ENCODE results near the gene CCM2.

The CCM2 gene

DNA sequence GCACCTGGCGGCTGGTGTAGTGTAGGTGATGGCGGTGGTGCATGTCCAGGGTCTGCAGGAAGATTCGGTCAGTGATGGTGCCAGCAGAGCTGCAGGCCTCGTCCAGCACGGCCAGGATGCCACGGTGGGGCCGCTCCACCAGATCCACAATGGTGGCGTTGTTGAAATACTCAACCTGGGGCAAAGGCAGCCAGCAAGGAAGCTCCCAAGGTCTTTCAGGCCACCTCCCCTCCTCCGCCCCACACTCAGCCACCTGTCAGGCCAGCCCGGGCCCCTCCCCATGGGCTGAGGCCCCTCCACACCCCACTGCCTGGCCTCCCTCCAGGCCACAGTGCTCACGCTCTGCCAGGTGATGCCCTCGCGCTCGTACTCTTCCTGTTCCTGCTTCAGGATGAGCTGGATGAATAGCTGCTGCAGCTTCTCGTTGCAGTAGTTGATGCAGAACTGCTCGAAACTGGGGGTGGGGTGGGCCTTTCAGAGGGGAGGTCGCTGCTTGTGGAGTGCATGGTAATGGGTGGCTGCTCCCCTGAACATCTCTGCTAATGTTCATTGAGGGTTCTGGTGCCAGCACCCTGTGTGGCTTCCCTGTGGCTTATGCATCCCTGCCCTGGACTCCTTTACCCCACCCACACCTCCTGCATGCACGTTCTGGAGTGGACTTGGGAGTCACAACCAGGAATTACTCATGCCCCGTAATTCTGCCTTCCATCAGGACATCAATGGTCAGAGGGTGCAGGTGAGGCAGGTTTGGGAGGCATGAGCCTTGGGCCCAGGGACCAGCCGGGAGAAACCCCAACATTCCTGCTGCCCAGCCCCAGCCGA, 30.1 kb upstream of the CCM2 start:
- no peak for DNase-seq

DNA sequence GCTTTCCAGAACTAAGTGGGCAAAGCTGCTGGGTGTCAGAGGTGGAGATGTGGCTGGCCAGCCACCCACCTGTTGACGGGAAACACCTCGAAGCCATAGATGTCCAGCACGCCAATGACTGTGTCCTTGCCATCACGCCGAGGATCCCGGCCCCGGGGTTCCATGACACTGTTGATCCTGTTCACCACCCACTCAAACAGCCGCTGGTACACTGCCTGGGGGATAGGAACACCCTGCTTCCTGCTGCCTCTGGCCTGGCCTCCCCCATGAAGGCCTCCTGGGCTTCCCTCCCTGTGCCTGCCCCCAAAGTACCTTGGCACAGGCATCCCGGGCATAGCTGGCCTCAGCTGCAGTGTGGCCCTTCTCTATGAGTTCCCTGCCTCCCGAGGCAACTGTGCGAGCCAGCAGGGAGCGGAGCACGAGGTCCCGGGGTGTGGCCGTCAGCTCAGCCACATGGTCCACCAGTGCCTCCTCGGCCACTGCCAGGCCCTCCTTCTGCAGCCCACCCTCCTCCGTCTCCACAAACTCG, 29.4 kb upstream of the CCM2 start:
- DNase-seq: no peak

DNA sequence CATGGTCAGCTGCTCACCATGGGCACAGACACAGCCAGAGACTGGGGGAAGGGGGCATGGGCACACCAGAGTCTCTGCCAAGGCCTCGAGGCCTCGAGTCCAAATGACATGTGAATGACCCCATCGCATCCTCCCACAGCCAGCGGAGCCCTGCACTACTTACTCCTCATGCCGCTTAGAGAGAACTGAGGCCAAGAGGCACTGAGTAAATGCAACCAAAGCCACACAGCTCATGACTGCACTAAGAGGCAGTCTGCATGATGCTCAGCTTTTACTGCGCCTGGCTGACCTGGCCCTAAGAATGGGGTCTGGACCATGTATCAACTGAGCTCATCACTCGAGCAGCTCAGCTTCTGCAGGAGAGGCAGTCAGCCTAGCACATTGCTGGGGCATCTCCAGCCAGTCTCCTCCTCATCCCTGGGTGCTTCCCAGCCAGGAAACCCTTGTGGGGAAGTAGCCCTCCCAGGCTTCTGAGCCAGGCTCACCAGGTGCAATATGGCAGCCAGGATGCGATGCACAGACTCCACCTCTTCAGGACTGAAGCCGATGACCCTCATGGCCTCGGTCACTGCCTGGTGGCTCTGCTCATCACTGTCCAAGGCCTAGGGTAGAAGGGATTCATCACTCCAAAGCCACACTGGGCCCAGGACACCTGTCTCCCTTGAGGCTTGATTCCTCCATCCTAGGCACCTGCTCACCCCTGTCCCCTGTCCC, 28.7 kb upstream of the CCM2 start:
- no peak for DNase-seq

DNA sequence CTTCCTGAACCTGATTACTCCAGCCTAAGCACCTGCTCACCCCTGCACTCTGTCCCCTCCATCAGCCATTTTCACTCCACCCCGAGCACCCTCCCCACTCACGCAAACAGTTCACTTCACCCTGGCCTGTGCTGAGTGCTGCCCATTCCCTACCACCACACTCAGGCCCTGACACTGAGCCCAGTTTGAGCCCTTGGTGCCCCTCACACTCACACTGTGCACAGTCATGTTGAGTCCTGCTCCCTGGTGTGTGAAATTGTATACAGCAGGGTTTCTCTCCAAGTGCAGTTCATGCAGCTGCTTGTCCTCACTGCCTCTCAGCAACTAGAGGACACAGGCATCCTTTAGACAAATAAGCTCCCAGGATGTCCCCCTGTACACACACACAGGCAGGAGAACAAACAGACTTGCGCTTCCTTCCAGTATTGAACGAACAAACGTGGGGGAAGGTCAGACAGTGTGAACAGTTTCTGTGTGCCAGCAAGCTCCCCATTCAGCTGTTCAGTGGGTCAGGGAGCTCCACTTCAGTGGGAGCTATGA, 28.0 kb upstream of the CCM2 start:
- peak; percentile 68 for DNase-seq

DNA sequence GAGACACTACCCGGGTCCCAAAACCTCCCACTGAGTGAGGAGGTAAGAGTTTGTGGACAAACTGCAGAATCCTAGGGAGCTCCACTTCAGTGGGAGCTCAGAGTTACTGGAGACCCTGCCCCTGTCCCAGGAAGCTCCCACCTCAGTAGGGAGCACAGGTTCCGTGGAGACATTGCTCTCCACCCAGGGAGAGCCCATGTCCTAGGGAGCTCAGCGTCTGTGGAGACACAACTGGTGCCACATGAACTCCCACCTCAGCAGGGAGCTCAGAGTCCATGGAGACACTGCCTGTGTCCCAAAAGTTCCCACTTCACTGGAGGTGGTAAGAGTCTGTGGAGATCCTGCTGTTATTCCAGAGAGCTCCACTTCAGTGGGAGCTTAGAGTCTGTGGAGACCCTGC, 27.4 kb upstream of the CCM2 start:
- DNase-seq: no peak

DNA sequence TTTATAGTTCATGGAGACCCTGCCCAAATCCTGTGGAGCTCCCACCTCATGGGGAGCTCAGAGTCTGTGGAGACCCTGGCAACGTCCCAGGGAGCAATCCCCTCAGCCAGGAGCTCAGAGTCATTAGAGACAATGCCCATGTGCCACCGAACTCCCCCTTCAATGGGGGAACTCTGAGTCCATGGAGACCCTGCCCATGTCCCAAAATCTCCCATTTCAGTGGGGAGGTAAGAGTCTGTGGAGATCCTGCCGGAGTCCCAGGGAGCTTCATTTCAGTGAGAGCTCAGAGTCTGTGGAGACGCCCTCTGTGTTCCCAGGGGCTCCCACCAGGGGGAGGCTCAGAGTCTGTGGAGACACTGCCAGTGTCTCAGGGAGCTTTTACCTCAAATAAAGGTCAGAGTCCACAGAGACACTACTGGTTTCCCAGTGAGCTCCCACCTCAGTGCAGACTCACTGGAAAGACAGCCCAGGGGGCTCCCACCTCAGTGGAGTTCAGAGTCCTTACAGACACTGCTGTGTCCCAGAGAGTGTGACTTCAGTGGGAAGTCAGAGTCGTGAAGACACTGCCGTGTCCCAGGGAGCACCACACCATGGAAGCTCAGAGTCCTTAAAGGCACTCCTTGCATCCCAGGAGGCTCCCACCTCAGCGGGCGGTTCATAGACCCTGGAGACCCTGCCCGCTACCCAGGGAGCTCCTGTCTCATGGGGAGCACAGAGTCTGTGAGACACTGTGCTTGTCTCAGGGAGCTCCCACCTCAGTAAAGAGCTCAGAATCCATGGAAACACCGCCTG, 26.2 kb upstream of the CCM2 start:
- peak; percentile 27 for DNase-seq

DNA sequence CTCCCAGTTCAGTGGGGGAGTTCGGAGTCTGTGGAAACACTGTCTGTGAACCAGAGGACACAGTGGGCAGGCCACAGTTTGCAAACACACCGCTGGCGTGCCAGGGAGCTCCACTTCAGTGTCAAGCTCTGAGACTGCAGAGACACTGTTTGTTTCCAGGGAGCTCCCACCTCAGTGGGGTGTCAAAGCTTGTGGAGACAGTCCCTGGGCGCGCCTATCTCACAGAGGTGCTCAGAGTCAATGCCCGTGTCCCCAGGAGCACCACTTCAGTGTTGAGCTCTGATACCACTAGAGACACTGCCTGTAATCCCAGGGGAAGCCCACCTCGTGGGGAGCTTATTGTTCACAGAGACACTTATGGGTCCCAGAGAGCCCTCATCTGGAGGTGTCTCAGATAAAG, 25.5 kb upstream of the CCM2 start:
- DNase-seq: peak; percentile 96

DNA sequence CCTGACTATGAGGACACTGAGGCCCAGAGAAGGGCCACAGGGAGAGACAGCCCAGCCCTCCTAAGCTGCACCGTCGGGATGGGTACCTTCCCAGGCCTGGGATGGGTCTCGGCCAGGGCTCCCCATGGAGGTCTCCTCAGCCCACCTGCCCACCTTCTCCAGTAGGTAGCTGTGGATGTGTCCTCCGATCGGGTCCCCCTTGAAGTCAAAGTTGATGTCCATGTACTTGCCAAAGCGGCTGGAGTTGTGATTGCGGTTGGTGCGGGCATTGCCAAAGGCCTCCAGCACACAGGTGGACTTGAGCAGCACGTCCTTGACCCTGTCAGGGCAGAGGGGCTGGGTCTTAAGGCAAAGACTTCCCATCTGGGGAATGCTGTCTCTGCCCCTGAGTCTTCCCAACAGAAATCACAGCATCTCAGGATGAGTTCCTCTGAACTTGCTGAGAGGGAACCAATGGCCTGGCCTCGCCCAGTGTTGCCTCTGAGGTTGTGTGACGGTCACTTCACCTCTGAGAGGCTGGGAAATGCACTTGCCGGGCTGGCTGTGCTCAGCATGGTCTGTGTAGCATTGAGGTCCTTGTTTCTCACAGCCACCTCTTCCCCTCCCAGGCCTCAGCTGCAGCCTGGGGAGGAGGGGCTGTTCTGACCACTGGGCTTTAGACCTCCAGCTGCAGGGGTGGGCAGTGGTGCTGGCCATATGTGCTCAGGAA, 24.5 kb upstream of the CCM2 start:
- no peak for DNase-seq

DNA sequence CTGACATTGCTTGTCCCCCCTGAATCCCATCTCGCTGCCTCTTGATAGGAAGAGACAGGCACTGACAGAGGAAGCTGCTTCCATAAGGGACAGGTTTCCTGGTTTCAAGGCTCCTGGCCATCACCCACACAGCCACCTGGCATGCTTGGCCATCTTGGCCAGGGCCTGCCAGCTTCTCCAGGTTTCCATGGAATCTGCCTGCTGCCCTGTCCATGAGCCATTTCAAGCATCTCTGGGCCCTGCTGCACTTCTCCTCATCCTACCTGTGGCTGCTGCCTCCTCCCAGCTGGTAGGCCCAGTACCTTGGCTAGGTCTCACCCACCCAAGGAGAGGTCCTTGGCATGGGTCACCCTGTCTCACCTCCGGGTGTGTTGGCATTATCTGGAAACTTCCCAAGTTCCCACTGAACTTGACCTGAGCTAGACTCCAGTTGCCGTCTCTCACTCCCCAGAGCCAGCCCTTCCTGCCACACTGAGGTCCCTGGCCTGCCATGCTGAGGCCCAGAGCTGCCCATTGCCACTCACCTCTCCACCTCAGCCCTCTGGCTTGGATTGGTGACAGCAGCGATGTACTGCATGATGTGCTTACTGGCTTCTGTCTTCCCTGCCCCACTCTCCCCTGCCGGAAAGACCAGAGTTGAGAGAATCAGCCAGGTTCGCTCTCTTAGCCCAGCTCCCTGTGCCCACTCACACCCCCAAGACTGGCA, 23.8 kb upstream of the CCM2 start:
- DNase-seq: no peak

DNA sequence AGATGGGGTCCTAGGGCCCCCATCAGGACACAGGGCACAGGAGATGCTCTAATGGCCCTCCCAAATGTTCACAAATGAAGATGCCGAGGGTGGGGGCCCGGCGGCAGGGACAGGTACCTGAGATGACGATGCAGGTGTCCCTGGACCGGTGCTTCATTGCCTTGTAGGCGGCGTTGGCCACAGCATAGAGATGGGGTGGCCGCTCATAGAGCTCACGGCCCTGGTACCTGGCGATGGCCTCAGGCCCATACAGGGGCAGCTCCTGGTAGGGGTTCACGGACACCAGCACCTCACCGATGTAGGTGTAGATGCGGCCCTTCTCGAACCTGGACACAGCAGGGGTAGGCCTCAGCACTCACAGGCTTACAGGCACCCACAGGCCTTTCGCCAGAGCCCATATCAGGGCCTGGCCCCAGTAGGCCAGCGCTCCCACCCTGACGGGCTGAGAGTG, 23.2 kb upstream of the CCM2 start:
- DNase-seq: no peak

DNA sequence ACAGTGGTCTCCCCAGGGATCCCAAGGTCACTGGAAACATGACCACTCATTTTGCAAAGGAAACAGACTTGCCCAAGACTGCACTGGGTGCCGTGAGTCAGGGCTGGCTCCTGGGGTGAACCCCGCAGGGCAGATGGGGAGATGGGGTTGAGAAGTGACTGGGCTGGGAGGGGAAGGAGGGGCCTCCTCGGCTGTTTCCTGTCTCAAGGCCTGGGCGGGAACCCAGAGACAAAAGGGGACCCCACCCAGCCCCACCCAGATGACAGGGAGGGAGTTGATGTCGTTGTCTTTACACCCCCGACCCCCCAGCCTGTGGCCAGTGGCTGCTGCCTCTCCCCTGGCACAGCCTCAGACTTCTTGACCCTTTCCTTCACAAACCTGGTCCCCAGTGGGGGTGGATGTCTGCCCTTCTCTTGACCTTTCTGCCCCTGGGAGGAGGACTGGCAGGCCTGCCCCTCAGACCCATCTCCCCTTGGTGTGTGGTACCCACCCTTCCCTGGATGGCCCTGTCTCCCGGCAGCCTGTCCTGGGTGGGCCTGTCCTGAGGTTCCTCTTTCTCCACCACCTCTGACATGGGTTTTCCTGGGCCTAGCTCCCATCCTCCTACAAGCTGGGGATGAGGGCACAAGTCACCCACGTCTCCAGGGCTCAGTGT, 22.6 kb upstream of the CCM2 start:
- DNase-seq: no peak

DNA sequence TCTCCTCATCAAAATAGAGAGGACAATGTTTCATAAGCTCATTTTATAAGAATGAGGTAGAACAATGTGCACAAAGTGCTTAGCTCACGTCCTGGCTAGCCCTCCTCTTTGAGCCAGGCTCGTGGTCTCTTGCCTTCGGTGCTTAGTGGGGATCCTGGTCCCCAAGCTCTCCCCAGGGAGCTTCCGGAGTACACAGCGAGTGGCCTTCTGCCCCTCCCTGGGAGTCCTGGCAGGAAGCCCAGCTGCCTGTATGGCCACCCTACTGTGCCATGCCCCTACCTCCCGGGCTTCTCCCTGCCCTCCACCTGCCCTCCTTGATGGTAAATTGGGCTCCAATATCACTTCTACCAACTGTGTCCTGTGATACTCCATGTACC, 22.1 kb upstream of the CCM2 start:
- DNase-seq: peak; percentile 80

DNA sequence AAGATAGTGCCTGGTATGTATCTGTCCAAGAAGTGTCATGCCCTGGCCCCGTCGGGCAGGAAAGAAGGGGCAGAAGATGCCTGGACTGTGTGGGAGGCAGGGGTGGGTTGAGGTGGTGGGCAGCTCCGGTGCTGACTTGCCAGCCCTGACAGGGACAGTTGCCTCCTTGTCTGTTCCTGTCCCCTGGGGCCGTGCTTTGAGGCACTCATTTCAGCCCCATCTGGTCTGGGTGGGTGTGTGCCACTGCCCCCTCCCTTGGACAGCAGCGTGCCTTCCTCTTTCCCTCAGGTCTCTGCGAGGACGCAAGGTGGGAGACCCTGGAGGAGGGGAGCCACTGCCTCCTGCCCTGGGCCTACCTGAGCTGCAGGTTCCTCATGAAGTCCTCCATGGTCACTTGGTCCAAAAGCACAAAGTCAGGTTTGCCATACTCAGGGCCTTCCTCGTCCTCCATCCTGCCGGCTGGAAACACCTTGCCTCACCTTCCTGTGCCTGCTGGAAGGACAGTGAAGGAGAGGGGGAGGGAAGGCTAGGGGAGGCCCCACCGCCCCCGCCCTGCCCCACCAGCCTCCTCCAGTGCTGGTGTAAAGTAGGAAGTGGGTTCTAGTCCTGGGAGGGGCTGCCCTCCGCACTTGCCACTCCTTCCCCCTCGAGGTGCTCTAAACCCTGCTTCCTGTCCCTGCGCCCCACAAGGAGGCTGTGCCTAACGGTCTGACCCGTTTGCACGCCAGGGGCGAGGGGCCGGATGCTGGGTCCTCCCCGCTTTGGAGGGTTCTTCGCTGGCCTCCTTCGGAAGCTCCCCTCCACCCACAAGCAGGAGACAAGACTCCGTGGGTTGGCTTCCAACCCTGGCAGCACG, 21.3 kb upstream of the CCM2 start, which contains the start of gene MYO1G:
MYO1G (minus strand) TSS at position 505 of the 856 bp plus-strand sequence; CDS start at position 451, 54 bp downstream.
- DNase-seq: no peak

DNA sequence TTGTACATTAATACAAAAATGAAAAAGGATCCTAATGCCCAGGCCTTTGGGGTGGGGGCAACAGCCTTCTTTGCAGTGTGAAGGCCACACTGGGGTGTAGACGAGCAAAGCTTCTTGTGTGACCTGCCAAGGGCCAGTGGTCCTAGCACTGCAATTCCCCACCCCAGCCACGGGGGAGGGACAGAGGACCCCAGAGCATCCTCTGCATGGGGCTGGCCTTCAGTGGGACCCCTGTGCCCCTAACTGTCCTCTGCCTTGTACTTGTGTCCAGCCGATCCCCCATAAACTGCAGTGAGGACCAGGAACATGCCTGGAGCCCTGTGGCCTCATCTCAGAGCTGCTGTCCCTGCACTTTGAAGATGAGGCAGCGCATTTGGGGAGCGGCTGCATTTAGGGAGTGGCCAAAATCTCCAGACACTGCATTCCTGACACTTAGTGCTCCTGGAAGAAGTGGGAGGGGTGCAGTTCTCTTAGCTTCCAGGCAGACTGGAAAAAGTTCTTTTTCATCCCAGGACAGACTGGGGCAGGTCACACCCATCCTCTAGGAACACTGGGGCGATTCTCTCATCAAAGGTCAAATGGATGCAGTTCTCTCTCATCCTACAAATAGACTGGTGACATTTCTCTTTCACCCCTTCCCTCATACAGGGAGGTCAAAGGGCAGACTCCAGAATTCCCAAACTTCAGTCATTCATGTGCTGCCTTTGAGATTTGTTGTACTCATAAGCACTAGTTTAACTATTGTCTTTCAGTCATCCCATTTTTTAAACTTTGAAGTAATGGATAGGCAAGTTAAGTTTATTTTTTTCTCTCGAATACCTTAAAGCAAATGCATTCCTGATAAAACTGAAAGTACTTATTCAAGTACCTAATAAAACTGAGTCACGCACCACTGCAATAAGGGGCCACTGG, 20.3 kb upstream of the CCM2 start:
- DNase-seq: no peak

DNA sequence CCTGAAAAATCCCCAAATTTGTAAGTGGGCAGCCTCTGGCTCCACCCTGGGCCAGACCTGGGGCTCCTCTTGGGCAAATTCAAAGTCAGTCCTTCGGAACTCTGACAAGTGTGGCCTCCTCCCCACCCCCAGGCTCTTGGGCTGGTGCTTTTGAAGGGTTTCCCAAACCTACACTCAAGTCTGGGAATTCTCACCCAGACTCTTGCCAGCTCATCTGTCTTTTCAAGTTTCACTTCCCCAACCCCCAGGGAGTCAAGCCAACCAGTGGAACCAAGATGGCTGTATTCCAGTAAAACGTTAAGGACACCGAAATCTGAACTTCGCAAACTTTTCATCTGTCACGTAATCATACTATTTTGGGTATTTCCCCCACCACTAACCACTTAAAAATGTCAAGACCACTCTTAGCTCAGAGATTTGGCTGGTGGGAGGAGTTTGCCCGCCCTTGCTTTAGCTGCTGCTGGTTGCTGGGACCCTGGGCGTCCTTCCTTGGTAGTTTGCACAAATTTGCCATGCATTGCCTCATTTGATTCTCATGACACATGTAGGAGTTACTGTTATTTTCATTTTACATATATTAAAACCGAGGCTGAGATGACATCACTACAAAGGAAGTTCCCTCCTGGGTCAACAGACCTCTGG, 19.5 kb upstream of the CCM2 start:
- DNase-seq: no peak

DNA sequence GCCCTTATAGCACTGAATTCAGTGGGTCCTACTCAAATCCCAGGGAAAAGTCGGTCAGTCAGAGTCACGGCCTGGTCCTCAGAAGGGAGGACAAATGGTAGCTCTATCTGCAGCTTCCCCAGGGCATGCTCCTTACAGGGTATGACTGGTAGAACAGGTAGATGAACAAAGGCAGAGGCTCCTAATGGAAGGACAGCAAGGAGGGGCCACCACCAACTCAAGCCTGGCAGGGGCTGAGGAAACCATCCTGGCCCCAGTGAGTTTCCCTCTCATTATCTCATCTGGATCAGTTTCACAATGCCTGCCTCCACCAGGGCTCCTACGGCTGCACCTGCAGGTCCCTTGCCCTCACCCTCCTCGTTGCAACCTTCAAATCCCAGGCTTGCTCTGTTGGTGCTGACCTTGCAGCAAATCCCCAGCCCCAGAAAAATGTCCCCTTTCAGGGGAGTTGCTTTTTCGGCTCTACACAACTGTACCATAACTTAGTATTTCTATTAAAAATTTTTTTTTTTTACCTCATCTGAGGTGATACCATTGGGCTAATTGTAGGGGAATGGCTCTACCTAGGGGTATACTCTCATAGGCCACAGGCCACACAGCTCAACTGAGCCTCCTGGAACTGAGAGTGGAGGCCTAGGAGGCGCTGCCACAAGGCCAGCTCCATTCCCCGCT, 18.8 kb upstream of the CCM2 start:
- DNase-seq: no peak

DNA sequence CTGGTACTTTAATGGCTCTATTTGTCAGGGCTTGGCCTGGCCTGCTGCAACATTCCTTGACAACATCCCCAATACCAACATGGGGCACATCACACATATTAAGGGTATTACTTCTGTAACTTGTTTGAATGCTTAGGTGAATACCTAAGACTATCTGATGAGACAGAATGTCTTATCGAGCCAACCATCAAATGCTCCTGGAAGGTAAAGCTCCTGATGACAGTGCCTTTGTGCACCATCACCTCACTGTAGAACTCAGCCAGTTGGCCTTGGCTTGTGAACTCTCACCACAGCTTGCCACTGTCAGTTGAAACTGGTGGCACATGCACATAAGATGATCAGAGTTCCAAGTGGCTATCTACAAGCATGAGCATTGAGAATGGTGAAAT, 17.5 kb upstream of the CCM2 start:
- DNase-seq: no peak

DNA sequence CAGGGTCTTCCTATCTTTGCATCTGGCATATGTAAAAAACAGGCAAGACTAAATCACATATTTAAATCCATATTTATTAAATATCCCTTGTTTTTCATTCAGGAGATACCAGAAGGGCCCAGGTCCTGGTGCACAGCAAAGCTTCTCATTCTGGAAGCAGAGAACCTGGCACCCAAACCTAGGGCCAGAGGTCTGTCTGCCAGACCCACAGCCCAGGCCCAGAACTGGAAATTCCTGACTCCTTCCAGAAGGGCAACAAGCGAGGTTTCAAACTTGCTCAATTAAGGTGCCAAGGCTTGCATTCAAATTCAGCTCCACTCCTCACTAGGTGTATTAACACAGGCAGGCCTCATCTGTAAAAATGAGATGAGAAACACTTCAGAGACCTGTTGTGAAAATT, 17.0 kb upstream of the CCM2 start:
- DNase-seq: no peak
